ENCODE measurements around the gene GRB2. TPM values are rescaled to one million over a fixed set of nuclear protein-coding genes. Genes with fewer than 3 reads are reported as not detected.

The GRB2 gene
- total and polyA plus RNA-seq, 12 donors = 23.5 to 85.5 (median 52.0) TPM

DNA sequence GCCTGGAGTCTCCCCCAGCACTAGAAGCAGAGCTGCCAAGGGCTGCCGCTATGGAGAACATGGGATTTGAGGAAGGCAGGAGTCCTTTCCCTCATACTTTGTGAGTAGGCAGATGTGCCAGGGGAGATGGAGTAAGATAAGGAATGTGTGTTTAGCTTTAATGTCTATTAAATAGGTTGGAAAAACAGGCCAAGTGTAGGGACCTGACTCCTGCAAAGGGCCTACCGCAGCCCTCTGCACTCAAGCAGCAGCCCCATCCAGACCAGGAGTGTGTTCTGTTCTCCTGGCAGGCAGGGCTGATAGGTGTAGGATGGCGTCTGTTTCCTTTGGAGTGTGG lies 132.7 kb downstream of the GRB2 start:
- Histone ChIP-seq H3K27me3 (no peaks in the 10 kb centered on the region), H3K9me3 (no peaks in the 10 kb centered on the region), H3K27ac (peak overlapping the region in 4 of 10 donors; percentile 1 to 97 (median 20)), H3K4me1 (peaks cover 4 to 43% (median 31%) of the 10 kb centered on the region in 9 donors), H3K36me3 (peaks cover 0 to 31% (median 0%) of the 10 kb centered on the region in 9 donors), H3K4me3 (peak overlapping the region in 1 of 10 donors; percentile 100)
- ATAC-seq (peak in 1 of 8 donors; percentile 3), DNase-seq (no peak)
- intact Hi-C loops (cut with DNase I) = loop anchor here in 3 of 10 donors (5.0 kb wide), 2 partner anchors 134 to 139 kb away; partner anchors contain the start of gene GRB2 (in 1 of the 3)
- TF ChIP-seq, protein P1, sequence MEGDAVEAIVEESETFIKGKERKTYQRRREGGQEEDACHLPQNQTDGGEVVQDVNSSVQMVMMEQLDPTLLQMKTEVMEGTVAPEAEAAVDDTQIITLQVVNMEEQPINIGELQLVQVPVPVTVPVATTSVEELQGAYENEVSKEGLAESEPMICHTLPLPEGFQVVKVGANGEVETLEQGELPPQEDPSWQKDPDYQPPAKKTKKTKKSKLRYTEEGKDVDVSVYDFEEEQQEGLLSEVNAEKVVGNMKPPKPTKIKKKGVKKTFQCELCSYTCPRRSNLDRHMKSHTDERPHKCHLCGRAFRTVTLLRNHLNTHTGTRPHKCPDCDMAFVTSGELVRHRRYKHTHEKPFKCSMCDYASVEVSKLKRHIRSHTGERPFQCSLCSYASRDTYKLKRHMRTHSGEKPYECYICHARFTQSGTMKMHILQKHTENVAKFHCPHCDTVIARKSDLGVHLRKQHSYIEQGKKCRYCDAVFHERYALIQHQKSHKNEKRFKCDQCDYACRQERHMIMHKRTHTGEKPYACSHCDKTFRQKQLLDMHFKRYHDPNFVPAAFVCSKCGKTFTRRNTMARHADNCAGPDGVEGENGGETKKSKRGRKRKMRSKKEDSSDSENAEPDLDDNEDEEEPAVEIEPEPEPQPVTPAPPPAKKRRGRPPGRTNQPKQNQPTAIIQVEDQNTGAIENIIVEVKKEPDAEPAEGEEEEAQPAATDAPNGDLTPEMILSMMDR (IDR thresholded peaks at IDR 0.05) = no peak
- WGBS, 2 donors = 48 to 59% methylated on average over 3 of the region's 3 CpGs

DNA sequence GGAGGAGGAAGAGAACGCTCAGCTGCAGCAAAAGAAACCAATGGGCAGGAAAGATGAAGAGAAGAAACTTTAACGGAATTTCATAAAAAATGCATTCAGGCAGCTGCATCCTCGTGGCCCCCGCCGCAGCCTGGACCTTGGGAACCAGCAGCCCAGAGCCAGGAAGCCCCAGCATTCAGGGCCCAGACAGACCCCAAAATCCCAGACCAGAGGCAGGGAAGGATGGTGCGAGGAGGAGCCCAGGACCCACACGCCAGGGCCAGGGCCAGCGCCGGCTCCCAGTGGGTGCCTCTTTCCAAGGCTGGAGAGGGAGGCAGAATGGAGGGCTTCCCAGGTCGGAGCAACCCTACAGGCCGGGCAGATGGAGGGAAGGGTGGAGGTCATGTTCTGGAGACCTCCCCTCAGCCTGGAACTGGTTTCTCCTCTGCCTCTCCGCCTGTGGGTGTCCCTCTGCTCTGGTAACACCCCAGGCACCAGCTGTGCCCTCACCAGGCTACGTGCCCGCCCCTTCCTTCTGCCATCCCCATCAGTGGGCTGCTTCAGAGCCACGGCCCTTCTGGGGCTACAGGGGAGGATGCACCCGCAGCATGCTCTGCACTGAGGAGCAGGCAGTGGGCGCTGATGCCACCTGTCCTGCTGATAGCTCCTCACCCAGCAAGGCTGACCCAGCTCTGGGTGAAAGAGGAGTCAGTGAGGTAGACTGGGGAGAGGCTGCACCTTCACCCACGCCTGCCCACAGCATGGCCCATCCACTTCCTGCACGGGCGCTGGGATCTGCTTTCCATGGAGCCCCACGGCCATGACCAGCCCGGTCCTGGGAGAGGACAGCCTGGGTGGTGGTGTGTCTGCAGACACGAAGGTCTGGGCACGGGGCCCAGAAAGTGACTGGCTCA lies 133.3 kb downstream of the GRB2 start:
- peak in 1 of 2 donors; percentile 70 for DNase-seq
- peak overlapping the region; percentile 65 to 100 (median 96) for H3K4me3 ChIP-seq
- peak in 6 of 8 donors; percentile 20 to 63 (median 26) for ATAC-seq

DNA sequence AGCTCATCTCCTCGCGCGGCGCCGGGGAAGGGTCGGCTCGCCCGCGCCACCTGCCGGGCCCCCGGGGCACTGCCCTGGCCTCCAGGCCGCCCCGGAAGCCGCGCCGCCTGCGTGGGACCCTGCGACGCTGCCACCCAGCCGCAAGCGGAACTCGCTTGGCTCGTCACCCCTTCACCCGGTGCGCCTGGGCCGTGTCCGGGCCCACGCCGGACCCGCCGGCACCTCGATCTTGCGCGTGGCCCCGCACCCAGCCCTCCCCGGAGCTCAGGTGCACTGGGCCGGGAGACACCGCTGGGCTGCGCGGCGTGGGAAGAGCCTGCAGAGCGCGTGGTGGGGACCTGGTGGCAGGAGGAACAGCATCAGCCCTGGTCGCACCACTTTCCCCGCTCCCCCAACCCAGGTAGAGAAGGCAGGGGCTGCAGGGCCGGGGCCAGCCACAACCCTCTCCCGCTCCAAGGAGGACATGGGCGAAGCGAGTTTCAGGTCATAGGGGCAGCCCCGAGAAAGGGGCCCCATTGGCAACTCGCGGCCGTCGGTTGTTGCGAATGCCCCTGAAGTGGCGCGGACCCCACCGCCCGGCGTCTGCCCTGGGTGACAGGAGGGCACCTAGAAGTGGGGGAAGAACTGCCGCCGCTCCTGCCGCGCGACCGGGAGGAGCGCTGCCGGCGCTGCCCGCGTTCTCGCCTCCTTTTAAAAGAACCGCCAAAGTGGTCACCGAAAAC lies 134.1 kb downstream of the GRB2 start:
- intact Hi-C loops (cut with DNase I) = loop anchor here in 4 of 10 donors (2.0 to 5.0 kb wide), 3 partner anchors 17 to 141 kb away; partner anchors contain the start of genes GRB2 (in 1 of the 4) and SLC25A19 (in 1 of the 4)
- no peaks in the 10 kb centered on the region for H3K9me3 ChIP-seq
- TF ChIP-seq, protein P1 (IDR thresholded peaks at IDR 0.05) = peak; percentile 60 to 95 (median 81)
- ATAC-seq = peak; percentile 60 to 90 (median 72)
- H3K36me3 ChIP-seq = peaks cover 0 to 28% (median 7%) of the 10 kb centered on the region in 9 donors
- peak overlapping the region; percentile 65 to 100 (median 96) for H3K4me3 ChIP-seq
- DNase-seq = peak; percentile 78 to 83
- H3K27me3 ChIP-seq = no peaks in the 10 kb centered on the region
- H3K4me1 ChIP-seq = peaks cover 4 to 52% (median 37%) of the 10 kb centered on the region in 9 donors
- WGBS, 2 donors = 0% methylated on average over 67 to 74 of the region's 74 CpGs
- H3K27ac ChIP-seq = peak overlapping the region; percentile 81 to 98 (median 91)

More for the DNA sequence above, 133.3 kb downstream of the GRB2 start:
- intact Hi-C loops (cut with DNase I) = loop anchor here in 4 of 10 donors (2.0 to 5.0 kb wide), 3 partner anchors 17 to 140 kb away; partner anchors contain the start of genes GRB2 (in 1 of the 4) and SLC25A19 (in 1 of the 4)
- TF ChIP-seq, protein P1 (IDR thresholded peaks at IDR 0.05) = no peak
- H3K9me3 ChIP-seq = no peaks in the 10 kb centered on the region
- H3K36me3 ChIP-seq = peaks cover 0 to 27% (median 0%) of the 10 kb centered on the region in 9 donors
- H3K27ac ChIP-seq = peak overlapping the region in 9 of 10 donors; percentile 81 to 98 (median 90)
- H3K27me3 ChIP-seq = no peaks in the 10 kb centered on the region
- peaks cover 4 to 49% (median 37%) of the 10 kb centered on the region in 9 donors for H3K4me1 ChIP-seq
- WGBS, 2 donors = 53 to 59% methylated on average over 24 of the region's 24 CpGs

DNA sequence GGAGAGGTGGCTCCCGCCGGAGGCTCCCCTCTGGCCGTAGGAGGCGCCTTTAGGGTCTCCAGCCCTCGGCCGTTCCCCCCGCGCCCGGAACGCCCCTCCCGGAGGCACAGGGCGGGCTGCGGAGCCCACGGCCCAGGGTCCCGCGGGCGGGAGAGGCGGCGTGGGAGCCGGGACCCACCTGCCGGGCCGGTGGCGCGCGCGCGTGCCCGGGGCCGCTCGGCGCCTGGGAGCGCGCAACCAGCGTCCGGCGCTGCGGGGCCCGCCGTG lies 134.6 kb downstream of the GRB2 start, which contains the start of gene MIF4GD:
TSS of gene MIF4GD (minus strand) at position 266 of the 267 bp plus-strand sequence. CDS start 1,036 bp downstream, outside the sequence.
- TF ChIP-seq, protein P1 (IDR thresholded peaks at IDR 0.05) = no peak
- intact Hi-C loops (cut with DNase I) = loop anchor here in 4 of 10 donors (2.0 to 5.0 kb wide), 3 partner anchors 18 to 141 kb away; partner anchors contain the start of genes GRB2 (in 1 of the 4) and SLC25A19 (in 1 of the 4)
- ATAC-seq (no peak), DNase-seq (no peak)
- Histone ChIP-seq H3K9me3 (no peaks in the 10 kb centered on the region), H3K27me3 (no peaks in the 10 kb centered on the region), H3K27ac (peak within 1 kb of the TSS; percentile 90 to 99 (median 97)), H3K36me3 (peaks cover 0 to 33% (median 11%) of the 10 kb centered on the region in 9 donors), H3K4me3 (peak within 1 kb of the TSS; percentile 69 to 100 (median 96)), H3K4me1 (peaks cover 4 to 56% (median 37%) of the 10 kb centered on the region in 9 donors)
- 0 to 1% methylated on average over 15 to 39 of the region's 39 CpGs for WGBS, 2 donors
